Osteocyte (in vitro differentiated cells): ENCODE results near the gene MEX3B. TPM values are rescaled to one million over a fixed set of nuclear protein-coding genes. Genes with fewer than 3 reads are reported as not detected.

ENCODE experiments used
- DNase-seq: peaks from one replicate; pipeline ENCODE4 v3.0.0; 2021; ENCODE audit warnings: mixed read lengths; ENCODE audit not compliant: unreplicated experiment; ENCODE audit errors: extremely low spot score
- H3K27ac Mint-ChIP-seq: one replicate; pipeline ENCODE4 v1.8.0; 2021; ENCODE audit warnings: mild to moderate bottlenecking, mixed read lengths; ENCODE audit not compliant: unreplicated experiment
- H3K27me3 Mint-ChIP-seq: one replicate; pipeline ENCODE4 v1.8.0; 2021; ENCODE audit warnings: mixed read lengths; ENCODE audit not compliant: unreplicated experiment
- H3K36me3 Mint-ChIP-seq: one replicate; pipeline ENCODE4 v1.8.0; 2021; ENCODE audit warnings: mixed read lengths; ENCODE audit not compliant: unreplicated experiment
- H3K4me1 Mint-ChIP-seq: one replicate; pipeline ENCODE4 v1.8.0; 2021; ENCODE audit warnings: mixed read lengths; ENCODE audit not compliant: unreplicated experiment
- H3K4me3 Mint-ChIP-seq: one replicate; pipeline ENCODE4 v1.8.0; 2021; ENCODE audit warnings: mild to moderate bottlenecking, moderate library complexity, mixed read lengths; ENCODE audit not compliant: unreplicated experiment
- H3K9me3 Mint-ChIP-seq: one replicate; pipeline ENCODE4 v1.8.0; 2021; ENCODE audit warnings: mixed read lengths; ENCODE audit not compliant: unreplicated experiment
- long read RNA-seq: library from polyadenylated mRNA; unstranded; transcript quantifications from one replicate; pipeline ENCODE4 v2.0.0, GENCODE V29; 2021
- total RNA-seq: library from RNA; stranded (reverse); gene quantifications from 2 replicates; pipeline ENCODE4 v1.2.1, GENCODE V29; 2021
- TF ChIP-seq, protein P1 (sequence below): fragments of 200-600 bp; sonication (generic); IDR thresholded peaks from 2 replicates; pipeline ENCODE4 v1.5.0; 2021; ENCODE audit warnings: antibody characterized with exemption, mild to moderate bottlenecking, moderate library complexity

The MEX3B gene
- total RNA-seq: 22.7 and 24.5 TPM in 2 replicates
- long read RNA-seq, full-length matches to known transcripts: 3 of 3 reads
- long read RNA-seq, partial matches to known transcripts: 0 of 3 reads
- long read RNA-seq, other reads (novel, unspliced or antisense): 0 of 3 reads

DNA sequence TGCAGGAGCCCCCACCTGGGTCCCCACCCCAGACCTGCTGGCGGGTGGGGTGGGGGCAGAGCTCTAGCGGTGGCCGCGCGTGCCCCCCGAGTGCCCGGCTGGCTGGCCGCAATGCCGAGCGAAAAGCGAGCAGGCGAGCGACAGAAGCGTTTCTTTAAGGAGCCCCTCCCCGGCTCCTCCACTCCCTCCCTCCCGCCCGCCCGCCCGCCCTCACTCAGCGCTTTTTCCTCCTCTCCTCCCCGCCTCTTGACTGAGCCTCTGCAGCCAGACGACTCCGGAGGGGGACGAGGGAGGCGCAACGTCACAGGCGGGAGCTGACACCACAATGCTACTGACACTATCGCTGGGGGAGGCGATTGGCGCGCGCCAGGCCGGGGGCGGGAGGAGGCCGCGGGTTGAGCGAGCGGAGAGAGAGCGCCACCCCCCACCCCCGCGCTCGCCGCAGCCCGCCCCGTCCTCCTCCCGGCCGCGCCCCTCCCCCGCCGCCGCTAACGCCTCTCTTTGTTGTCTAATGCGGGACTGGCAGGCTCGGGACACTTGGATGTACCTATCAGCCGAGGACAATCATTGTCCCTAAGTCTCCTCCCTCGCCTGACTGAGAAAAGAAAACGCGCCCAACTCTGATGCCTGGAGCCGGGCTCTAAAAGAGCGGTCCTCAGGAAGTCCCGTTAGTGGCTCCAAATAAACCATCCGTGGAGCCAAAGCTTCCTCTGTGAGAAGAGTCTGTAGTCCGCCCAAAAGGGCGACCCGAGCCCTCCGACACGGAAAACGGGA lies at the start of gene MEX3B:
TSS of gene MEX3B (minus strand) at position 127 of the 774 bp plus-strand sequence. CDS start 313 bp downstream, outside the sequence.
- TF ChIP-seq, protein P1, sequence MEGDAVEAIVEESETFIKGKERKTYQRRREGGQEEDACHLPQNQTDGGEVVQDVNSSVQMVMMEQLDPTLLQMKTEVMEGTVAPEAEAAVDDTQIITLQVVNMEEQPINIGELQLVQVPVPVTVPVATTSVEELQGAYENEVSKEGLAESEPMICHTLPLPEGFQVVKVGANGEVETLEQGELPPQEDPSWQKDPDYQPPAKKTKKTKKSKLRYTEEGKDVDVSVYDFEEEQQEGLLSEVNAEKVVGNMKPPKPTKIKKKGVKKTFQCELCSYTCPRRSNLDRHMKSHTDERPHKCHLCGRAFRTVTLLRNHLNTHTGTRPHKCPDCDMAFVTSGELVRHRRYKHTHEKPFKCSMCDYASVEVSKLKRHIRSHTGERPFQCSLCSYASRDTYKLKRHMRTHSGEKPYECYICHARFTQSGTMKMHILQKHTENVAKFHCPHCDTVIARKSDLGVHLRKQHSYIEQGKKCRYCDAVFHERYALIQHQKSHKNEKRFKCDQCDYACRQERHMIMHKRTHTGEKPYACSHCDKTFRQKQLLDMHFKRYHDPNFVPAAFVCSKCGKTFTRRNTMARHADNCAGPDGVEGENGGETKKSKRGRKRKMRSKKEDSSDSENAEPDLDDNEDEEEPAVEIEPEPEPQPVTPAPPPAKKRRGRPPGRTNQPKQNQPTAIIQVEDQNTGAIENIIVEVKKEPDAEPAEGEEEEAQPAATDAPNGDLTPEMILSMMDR: no peak
- Mint-ChIP-seq H3K36me3 (peaks cover 13% of the 10 kb centered on the region), H3K27me3 (no peaks in the 10 kb centered on the region), H3K9me3 (no peaks in the 10 kb centered on the region), H3K4me3 (peak within 1 kb of the TSS; percentile 96), H3K4me1 (peaks cover 29% of the 10 kb centered on the region), H3K27ac (peak within 1 kb of the TSS; percentile 97)
- DNase-seq: peak; percentile 98

DNA sequence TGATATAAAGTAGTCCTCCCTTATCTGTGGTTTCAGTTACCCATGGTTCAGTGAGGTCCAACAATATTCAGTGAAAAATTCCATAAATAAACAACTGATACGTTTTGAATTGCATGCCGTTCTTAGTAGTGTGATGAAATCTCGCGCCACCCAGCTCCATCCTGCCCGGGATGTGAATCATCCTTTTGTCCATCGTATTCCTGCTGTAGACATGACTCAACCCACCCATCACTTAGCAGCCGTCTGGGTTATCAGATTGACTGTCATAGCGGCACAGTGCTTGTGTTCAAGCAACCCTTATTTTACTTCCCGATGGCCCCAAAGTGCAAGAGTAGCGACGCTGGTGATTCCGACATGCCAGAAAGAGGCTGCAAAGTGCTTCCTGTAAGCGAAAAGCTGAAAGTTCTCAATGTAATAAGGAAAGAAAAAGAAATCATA lies 48.0 kb upstream of the MEX3B start:
- H3K9me3 Mint-ChIP-seq: no peaks in the 10 kb centered on the region
- no peak for DNase-seq
- TF ChIP-seq, protein P1: no peak

DNA sequence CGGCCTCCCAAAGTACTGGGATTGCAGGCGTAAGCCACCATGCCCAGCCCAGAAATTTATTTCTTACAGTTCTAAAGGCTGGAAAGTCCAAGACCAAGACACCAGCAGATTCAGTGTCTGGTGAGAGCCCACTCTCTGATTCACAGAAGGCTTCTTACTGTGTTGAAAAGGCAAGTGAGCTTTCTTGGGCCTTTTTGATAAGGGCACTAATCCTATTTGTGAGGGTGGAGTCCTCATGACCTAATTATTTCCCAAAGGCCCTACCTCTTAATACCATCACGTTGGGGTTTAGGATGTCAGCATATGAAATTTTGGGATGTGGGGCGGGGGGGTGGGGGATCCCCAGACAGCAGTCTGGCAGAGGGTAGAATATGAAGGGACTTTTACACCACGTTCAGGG lies 47.5 kb upstream of the MEX3B start:
- TF ChIP-seq, protein P1: no peak
- H3K4me3 Mint-ChIP-seq: no peak overlapping the region
- no peaks in the 10 kb centered on the region for H3K27me3 Mint-ChIP-seq
- DNase-seq: no peak
- peaks cover 5% of the 10 kb centered on the region for H3K4me1 Mint-ChIP-seq
- no peaks in the 10 kb centered on the region for H3K36me3 Mint-ChIP-seq
- no peak overlapping the region for H3K27ac Mint-ChIP-seq
- no peaks in the 10 kb centered on the region for H3K9me3 Mint-ChIP-seq

More for the DNA sequence above, 48.0 kb upstream of the MEX3B start:
- no peaks in the 10 kb centered on the region for H3K27me3 Mint-ChIP-seq
- no peaks in the 10 kb centered on the region for H3K36me3 Mint-ChIP-seq
- peaks cover 5% of the 10 kb centered on the region for H3K4me1 Mint-ChIP-seq
- peak overlapping the region; percentile 9 for H3K27ac Mint-ChIP-seq
- H3K4me3 Mint-ChIP-seq: peak overlapping the region; percentile 30

DNA sequence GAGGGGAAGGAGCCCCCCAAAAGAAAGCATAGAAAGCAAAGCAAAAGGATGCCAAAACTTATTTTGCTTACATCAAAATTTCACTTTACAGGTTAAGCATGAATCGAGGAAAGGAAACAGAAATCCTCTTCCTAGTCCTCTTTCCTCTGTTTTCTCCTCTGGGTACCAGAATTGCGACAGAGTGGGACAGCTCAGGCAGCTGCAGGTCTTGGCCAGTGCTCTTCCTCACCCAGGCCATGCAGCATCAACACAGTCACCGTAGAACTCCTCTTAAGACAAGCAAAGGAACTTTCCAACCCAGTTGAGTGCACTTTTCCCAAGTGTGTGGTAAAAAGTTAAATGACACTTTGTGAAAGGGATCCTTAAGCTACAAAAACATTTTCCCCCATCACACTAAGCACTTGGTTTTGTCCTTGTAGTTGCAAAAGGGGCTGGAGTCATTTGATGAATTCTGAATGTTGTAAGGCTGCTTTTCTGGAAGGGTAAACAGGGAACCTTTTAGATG lies 45.9 kb upstream of the MEX3B start:
- H3K4me3 Mint-ChIP-seq: no peak overlapping the region
- H3K27me3 Mint-ChIP-seq: no peaks in the 10 kb centered on the region
- H3K4me1 Mint-ChIP-seq: peaks cover 5% of the 10 kb centered on the region
- no peak for DNase-seq
- no peaks in the 10 kb centered on the region for H3K36me3 Mint-ChIP-seq
- TF ChIP-seq, protein P1: no peak
- no peaks in the 10 kb centered on the region for H3K9me3 Mint-ChIP-seq
- no peak overlapping the region for H3K27ac Mint-ChIP-seq
